CD4-positive, alpha-beta T cell treated with Interleukin-6 at 100 ng/mL for 8 hours (primary cell): ENCODE data around the gene SCAPER.
"Not testable (repeated sequence)": the region's sequence is repeated elsewhere in the genome, so short reads cannot be mapped to it uniquely, and the experiment has no call there.

Experiments used
- DNase-seq: peaks from one replicate; pipeline ENCODE4 v3.0.0-alpha.2; 2020; ENCODE audit warnings: mixed read lengths, low spot score

SCAPER gene

GRCh38 chr15:76861815-76862397 lies 43.2 kb downstream of the SCAPER start:
- no peak for DNase-seq

DNA sequence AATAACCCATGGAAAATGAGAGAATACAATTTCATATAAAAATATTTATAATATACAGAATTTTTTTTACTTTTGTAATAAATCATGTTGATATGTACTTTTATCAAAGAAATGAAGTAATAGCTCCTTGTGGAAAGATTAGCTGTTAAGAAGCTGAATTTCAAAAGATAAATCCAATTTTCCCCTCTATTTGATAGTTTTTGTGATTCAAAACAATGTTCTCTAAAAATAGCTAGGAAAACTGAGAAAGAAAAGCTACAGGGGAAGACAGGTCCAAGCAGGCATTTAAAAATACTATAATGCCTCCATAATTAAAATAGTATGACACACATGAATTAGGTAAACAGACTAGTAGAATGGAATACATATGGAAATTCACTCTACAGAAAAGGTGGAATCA lies 44.9 kb downstream of the SCAPER start:
- DNase-seq = no peak

DNA sequence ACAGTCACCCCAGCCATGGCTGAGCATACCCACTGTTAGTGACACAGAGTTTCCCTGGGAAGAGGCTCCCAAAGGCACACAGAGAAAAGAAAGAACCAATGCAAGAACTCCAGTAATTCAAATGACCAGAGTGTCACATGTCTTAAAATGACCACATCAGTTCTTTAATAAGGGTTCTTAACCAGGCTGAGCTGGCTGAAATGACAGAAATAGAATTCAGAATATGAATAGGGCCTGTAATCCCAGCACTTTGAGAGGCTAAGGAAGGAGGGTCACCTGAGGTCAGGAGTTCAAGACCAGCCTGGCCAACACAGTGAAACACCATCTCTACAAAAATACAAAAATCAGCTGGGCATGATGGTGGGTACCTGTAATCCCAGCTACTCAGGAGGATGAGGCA lies 54.8 kb downstream of the SCAPER start:
- not testable (repeated sequence) for DNase-seq

DNA sequence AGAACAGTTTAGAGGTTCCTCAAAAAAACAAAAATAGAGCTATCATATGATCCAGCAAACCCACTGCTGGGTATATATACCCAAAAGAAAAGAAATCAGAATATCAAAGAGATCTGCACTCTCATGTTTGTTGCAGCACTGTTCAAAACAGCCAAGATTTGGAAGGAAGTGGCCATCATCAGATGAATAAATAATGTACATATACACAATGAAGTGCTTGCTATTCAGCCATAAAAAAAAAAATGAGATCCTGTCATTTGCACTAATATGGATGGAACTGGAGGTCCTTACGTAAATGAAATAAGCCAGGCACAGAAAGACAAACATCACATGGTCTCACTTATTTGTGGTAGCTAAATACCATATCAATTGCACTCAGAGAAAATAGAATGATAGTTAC lies 58.4 kb downstream of the SCAPER start:
- no peak for DNase-seq

DNA sequence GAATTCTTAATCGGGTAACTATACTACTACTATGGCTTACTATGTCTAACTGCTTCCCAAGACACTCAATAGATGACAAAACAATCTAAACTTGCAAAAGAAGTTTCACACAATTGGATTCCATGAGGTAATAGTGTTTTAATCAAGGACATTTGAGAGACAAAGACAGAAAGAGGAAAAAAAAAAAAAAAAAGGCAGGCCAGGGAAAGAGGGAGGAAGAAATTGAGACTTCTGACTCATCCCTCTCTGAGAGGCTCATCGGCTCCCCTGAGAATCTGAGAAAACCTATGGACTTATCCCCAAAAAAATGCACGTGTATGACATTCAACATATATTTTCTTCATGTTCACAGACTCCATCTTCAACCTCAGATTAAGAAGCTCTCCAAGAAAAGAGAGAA lies 61.0 kb downstream of the SCAPER start:
- DNase-seq = no peak

GRCh38 chr15:76843269-76843668 lies 61.9 kb downstream of the SCAPER start:
- DNase-seq = no peak

DNA sequence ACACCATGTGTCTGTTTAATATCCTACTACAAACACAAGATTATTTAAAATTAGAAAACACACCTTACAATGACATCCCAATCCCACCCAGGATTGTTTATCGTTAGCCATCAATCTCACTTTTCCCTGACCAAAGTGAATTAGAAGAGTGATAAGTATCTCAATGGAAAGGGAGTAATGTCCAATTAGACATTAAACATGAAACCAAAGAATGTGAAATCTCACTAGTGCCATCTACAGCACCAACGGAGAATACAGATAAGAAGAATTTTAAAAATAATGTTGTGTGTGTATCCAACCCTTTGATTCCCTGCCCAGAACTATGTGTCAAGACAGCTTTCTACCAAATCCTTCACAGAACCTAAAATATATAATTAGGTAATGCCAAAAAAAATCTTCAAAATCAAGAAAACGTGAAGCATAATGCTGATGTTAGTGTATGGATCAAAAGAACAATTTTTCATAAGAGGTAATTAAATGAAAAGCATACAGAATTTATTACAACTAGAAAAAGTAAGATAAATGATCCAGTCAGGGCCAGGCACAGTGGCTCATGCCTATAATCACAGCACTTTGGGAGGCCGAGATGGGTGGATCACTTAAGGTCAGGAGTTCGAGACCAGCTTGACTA lies 64.2 kb downstream of the SCAPER start:
- DNase-seq = no peak

GRCh38 chr15:76839173-76839572 lies 66.0 kb downstream of the SCAPER start:
- no peak for DNase-seq

DNA sequence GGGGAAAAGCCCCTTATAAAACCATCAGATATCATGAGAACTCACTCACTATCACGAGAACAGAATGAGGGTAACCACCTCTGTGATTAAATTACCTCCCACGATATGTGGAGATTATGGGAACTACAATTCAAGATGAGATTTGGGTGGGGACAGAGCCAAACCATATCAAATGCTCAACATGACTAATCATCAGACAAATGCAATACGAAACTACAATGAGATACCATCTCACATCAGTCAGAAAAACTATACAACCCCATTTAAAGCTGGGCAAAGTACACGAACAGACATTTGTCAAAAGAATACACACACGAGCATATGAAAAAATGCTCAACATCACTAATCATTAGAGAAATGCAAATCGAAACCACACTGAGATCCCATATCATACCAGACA lies 67.7 kb downstream of the SCAPER start:
- no peak for DNase-seq

- no peak for DNase-seq
Observed at GRCh38 chr15:76829939-76830338, 75.2 kb downstream of the SCAPER start.

- no peak for DNase-seq
Observed at GRCh38 chr15:76823890-76824289, 81.2 kb downstream of the SCAPER start.

GRCh38 chr15:76823303-76823702 lies 81.8 kb downstream of the SCAPER start:
- no peak for DNase-seq

DNA sequence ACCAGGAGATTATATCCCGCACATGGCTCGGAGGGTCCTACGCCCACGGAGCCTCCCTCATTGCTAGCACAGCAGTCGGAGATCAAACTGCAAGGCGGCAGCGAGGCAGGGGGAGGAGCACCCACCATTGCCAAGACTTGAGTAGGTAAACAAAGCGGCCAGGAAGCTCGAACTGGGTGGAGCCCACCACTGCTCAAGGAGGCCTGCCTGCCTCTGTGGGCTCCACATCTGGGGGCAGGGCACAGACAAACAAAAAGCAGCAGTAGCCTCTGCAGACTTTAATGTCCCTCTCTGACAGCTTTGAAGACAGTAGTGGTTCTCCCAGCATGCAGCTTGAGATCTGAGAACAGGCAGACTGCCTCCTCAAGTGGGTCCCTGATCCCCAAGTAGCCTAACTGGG lies 86.2 kb downstream of the SCAPER start:
- not testable (repeated sequence) for DNase-seq

DNA sequence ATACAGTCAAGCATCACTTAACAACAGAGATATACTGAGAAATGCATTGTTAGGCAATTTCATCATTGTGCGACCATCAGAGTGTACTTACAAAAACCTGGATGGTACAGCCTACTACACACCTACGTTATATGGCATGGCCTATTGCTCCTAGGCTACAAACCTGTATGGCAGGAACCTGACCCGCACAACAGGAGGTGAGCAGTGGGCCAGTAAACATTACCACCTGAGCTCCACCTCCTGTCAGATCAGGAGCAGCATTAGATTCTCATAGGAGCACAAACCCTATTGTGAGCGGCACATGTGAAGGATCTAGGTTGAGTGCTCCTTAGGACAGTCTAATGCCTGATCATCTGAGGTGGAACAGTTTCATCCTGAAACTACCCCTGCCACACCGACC lies 89.7 kb downstream of the SCAPER start:
- no peak for DNase-seq

- no peak for DNase-seq
Observed at GRCh38 chr15:76812381-76812780, 92.8 kb downstream of the SCAPER start.

- DNase-seq = no peak
Observed at GRCh38 chr15:76809412-76810103, 95.6 kb downstream of the SCAPER start.

GRCh38 chr15:76803049-76803571 lies 102.0 kb downstream of the SCAPER start:
- no peak for DNase-seq

- no peak for DNase-seq
Observed at GRCh38 chr15:76802411-76802810, 102.7 kb downstream of the SCAPER start.

- DNase-seq = no peak
Observed at GRCh38 chr15:76799760-76800159, 105.4 kb downstream of the SCAPER start.

DNA sequence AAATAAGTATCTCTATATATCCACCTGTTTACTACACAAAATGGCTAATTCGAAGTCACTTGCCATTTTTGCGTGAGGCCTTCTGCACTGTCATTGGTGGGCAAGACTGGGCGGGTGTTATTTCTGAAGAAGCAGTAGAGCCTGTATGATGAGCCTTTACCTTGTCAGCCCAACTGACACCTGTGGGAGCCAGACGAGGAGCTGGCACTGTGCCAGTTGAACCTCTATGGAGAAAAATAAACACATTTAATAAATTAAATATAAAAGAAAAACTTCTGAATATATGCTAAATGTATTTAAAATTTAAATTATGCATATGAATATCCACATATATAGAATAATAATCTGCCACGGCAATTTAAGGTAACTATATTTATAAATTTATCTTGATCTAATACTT lies 109.9 kb downstream of the SCAPER start:
- DNase-seq = no peak

DNA sequence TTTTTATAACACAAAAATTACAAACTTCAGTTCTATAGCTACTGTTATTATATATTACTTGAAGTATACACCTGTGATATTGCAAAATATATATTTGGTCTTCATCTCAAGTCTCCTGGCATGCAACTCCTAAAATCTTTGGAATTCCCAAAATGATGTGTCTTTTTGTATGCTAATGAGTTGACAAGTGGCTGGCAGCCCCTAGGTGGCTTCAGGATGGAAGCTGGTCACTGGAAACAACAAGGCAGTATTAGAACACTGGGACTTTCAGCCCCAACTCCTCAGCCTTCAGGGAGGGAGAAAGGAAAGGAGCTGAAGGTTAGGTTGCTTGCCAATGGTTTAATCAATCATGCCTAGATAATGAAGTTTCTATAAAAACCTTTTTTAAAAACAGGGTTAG lies 112.0 kb downstream of the SCAPER start:
- DNase-seq = no peak

DNA sequence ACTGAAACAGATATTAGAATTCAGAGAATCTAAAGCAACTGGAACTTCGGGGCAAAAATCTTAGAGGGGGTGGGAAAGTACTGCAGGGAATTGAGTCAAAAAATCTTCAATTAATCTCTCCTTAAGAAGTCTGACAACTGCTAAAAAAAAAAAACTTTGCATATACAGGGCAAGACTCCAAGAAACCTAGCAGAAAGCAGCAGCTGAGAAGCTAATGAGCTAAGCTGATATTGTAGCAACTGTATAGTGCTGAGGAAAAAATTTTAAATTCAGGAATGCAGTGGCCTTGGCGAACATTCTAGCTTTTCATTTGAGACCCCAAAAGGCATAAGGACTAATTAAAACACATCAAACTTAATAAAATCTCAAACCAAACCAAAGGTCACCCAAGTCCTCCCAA lies 113.6 kb downstream of the SCAPER start:
- no peak for DNase-seq

DNA sequence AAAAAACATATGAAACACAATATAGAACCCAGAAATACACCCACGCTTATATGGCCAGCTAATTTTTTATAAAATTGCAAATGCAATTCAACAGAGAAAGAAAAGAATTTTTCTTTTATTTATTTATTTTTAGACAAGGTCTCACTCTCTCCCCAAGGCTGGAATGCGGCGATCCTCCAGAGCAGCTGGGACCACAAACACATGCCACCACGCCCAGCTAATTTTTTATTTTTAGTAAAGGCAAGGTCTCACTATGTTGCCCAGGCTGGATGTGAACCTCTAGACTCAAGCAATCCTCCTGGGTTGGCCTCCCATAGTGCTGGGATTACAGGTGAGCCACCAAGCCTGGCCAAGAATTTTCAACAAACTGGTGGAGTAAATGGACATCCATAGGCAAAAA lies 117.9 kb downstream of the SCAPER start:
- no peak for DNase-seq
